Endometrium (tissue), 2 donors: Measurements from ENCODE around the gene NAV3.

Experiments
- FAIRE-seq: peaks from 2 replicates; lab custom pipeline; 2012; peaks lifted over from hg19 to GRCh38; lab: Jason Lieb, UNC
- donor health status: control.
- donor health status: control.

The NAV3 gene

GRCh38 chr12:78120306-78120705, 289.6 kb downstream of the NAV3 start:
- no peak for FAIRE-seq

- no peak for FAIRE-seq
Observed at GRCh38 chr12:78120866-78121560, 290.3 kb downstream of the NAV3 start.

GRCh38 chr12:78121969-78122610, 291.4 kb downstream of the NAV3 start:
- FAIRE-seq, result no peak

DNA sequence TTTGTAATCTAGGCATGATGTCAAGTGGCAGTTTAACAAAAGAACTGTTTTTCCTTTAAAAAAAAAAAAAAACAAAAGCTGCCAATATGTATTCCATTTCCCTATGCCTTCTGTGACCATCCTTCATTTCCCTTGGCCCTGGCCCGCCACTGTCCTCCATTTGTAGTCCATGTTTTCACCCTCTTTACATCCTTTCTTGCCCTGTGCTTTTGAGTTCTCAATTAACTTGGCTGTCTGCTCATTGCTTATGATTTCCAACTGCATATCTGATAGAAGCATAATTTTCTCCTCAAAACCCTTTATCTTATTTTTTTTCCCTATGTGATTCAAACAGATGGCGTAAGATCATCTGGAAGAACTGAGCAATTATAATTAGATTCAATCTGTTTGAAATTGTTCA, 297.5 kb downstream of the NAV3 start:
- FAIRE-seq, result no peak

DNA sequence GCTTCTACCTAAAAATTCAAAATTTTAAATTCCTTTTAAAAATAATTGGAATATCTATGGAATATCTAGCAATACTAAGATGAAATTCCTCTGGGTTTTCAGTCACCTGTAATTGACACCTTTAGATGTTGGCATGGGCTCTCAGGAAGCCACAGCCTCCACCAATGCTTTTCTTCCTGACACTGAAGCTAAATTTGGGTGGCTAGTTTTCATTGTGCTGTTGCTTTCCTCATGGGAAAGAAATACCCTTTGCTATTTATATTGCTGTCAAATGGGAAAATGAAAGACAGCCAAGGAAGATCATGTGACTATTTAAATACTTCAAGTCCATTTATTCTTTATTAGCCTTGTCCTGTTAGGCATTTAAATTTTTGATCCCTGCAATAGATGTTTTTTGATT, 313.0 kb downstream of the NAV3 start:
- no peak for FAIRE-seq

GRCh38 chr12:78145398-78145797, 314.7 kb downstream of the NAV3 start:
- no peak for FAIRE-seq

DNA sequence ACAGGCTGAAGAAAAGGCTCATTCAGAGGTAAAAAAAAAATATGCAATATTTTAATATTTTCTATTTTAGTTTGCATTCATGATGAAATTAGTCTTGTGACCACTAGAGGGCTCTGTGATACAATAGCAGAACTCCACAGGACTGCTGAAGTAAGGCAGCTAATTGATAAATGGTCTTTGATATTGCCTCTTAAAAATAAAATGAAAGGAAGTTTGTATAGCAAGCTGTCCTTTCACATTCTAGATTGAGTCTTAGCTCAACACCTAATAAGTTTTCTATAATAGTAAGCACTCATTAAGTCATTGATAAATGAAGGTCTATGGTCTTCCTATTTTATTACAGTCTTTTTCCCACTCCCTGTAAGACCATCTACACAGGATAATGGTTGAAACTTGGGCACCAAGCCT, 315.7 kb downstream of the NAV3 start:
- no peak for FAIRE-seq

GRCh38 chr12:78149459-78149858, 318.8 kb downstream of the NAV3 start:
- FAIRE-seq, result no peak

GRCh38 chr12:78155546-78155945, 324.9 kb downstream of the NAV3 start:
- FAIRE-seq, result no peak

GRCh38 chr12:78156751-78157150, 326.1 kb downstream of the NAV3 start:
- no peak for FAIRE-seq

DNA sequence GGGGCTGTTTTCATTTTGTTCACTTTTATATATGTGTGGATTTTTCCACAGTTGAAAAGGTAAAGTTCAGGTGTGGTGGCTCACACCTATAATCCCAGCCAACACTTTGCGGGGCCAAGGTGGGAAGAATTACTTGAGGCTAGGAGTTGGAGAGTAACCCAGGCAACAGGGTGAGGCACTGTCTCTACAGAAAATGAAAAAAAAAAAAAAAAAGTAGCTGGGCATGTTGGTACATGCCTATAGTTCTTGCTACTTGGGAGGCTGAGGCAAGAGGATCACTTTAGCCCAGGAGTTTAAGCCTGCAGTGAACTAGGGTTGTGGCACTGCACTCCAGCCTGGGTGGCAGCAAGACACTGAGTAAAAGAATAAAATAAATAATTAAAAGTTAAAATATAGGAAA, 326.5 kb downstream of the NAV3 start:
- no peak for FAIRE-seq

- no peak for FAIRE-seq
Observed at GRCh38 chr12:78164154-78164553, 333.5 kb downstream of the NAV3 start.

DNA sequence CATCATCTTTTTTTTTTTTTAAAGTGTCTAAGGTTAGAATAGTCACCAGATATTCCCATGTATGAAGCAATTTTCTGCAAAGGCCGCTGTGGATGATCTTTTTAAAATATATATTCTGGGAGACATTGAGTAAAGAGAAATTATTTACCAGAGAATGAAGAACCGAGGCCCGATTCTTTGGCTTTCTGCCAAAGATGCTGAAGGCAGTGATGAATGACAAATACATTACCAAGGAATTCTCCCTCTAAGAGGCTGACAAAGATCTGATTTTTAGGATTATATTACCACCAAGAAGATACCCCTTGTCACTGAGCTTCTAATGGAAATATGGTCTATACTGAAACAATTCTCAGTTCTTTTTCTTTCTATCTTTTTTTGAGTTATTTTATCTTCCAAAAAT, 336.8 kb downstream of the NAV3 start:
- FAIRE-seq, result no peak

GRCh38 chr12:78171061-78171460, 340.4 kb downstream of the NAV3 start:
- no peak for FAIRE-seq

GRCh38 chr12:78176643-78177042, 345.9 kb downstream of the NAV3 start:
- no peak for FAIRE-seq

- FAIRE-seq, result no peak
Observed at GRCh38 chr12:78177298-78177697, 346.6 kb downstream of the NAV3 start.

DNA sequence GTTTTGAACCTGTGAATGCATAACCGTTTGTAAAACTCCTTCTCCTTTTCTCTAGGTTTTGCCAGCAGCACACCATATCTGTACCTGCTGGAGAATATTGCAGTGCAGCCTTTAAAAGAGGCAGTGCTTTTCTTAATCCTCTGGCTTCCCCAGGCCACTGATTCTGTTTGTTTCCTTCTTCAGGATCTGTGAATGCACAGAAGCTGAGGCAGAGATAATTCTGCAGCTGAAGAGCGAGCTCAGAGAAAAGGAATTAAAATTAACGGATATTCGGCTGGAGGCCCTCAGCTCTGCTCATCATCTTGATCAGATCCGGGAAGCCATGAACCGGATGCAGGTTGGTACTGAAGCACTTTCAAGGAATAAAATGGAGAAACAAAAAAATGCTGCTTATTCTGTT, 348.7 kb downstream of the NAV3 start:
- FAIRE-seq, result no peak

GRCh38 chr12:78181544-78182162, 351.0 kb downstream of the NAV3 start:
- FAIRE-seq, result no peak

- no peak for FAIRE-seq
Observed at GRCh38 chr12:78183824-78184223, 353.1 kb downstream of the NAV3 start.

DNA sequence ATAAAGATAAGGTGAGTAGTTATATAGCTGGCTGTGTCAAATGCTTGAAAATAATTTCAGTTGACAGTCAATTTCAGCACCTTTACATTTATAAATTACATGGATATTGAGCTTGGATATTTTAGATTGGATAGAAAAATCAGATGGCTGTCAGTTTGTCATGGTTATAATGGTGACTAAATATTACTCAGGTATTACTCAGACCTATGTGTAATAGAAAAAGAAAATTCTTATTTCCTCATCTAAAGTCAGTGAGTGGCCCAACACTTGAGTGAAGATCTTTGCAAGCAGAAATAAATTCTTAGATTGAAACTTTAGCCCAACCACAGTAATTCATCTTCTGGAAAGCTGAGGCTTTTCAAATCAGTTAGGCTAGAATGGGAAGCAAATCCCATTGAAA, 354.4 kb downstream of the NAV3 start:
- FAIRE-seq, result no peak

DNA sequence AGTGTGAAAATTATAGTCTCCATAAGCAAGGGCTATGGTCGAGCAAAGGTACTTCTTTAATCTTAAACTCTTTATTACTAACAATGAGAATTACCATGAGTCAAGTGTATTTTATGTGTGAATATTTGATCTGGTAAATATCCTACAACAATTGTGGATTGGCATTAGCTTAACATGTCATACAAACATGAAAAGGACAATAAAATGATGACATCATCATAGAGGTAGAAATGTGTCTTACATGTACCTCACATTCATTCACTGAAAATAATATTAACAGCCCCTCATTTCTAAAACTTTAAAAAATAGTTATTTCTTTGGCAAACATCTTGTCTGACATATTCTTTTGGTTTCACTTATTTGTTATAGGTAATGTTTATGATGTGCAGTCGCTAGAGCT, 355.0 kb downstream of the NAV3 start:
- FAIRE-seq, result no peak

- no peak for FAIRE-seq
Observed at GRCh38 chr12:78186670-78187069, 356.0 kb downstream of the NAV3 start.

- no peak for FAIRE-seq
Observed at GRCh38 chr12:78187741-78188140, 357.0 kb downstream of the NAV3 start.

DNA sequence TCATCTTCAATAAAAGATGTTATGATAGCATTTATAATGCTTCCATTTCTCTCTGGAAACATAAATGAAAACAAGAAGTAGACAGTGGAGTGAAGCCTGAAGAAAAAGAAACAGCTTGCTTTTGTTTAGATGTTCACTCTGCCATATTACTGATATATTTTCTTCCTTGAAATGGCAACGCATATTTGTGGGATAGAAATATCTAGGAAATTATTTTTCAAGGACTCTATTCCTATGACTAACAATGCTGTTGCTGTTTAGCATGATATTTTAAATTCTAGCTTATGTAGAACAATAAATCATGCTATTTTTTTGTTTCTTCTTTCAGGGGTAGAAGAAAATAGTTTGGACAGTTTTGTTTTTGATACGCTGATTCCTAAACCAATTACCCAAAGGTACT, 359.0 kb downstream of the NAV3 start:
- FAIRE-seq, result no peak
